Activated CD4-positive, alpha-beta T cell treated with anti-CD3 and anti-CD28 coated beads for 48 hours (primary cell): ENCODE measurements around the gene SLC28A1.
"Not testable (repeated sequence)": the region's sequence is repeated elsewhere in the genome, so short reads cannot be mapped to it uniquely, and the experiment has no call there.

ENCODE experiments used
- DNase-seq: peaks from one replicate; pipeline ENCODE4 v3.0.0-alpha.2; 2020

SLC28A1 gene

DNA sequence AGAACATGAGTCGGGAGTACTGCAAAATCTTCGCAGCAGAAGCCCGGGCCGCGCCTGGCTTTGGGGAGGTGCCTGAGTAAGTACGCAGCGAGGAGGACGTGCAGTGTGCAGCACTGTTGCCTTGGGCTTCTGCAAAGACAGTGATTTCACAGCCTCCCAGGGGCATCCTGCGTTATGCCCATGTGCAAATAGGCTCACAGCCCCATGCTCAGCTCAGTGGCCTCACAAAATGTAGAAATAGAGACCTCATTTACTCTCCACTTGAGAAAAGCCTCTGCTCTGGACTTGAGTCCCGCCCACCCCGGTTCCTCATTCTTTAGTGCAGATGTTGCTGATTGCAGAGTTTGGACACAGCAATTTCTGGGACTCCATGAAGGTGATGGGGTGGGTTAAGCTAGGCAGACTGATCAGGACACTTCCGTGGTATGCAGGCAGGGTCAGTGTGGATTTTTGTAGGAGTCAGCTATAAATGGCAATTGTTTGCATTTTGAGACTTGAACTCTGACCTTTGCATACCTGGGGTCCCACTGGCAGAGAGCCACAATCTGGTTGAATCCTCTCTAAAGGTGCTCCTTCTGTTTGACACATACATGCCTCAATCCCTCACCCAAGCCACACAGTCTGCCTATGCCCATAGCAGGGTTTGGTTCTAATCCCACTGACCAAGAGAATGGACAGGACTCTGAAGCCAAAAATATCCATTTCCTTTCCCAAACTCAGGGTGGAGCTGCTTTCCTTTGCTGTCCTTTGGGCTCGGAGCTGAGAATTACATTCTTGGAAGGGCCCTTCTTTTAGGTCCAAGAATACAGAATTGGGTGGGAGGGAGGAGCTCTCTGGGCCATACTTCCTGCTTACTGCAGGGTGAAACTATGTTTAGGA is 20.7 kb upstream of the SLC28A1 start:
- no peak for DNase-seq

DNA sequence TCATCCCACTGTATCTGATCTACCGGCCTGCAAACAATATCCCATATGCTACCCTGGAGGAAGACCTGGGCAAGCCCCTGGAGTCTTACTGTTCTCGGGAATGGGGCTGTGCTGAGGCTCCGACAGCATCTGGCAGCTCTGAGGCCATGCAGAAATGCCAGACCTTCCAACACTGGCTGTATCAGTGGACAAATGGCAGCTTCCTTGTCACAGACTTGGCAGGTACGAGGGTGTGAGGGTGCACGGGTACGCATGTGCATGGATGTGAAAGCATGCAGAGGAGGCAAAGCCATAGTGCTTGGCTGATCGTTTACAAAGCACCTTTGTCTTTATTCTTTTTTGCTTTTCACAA is 20.0 kb upstream of the SLC28A1 start:
- no peak for DNase-seq

DNA sequence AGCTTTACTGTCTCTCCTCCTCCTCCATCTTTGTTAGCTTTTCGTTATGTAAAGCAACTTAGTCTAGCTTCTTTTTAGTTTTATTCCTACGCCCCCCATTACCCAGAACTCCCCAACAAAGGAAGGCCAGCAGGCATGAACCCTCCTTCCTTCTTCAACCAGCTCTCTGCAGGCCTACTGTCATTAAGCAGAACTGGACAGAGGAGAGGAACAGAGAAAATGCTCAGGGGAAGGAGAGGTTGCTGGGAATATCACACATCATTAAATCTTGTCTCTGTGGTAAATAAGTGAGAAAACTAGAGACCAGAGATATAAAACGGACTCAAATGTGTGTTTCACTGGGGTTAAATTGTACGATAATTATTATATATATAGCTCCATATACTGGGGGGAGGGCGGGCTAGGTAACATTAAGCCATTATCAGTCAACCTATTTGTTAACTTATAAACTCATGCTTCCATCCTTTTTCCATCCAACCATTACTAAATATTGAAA is 19.3 kb upstream of the SLC28A1 start:
- DNase-seq: no peak

DNA sequence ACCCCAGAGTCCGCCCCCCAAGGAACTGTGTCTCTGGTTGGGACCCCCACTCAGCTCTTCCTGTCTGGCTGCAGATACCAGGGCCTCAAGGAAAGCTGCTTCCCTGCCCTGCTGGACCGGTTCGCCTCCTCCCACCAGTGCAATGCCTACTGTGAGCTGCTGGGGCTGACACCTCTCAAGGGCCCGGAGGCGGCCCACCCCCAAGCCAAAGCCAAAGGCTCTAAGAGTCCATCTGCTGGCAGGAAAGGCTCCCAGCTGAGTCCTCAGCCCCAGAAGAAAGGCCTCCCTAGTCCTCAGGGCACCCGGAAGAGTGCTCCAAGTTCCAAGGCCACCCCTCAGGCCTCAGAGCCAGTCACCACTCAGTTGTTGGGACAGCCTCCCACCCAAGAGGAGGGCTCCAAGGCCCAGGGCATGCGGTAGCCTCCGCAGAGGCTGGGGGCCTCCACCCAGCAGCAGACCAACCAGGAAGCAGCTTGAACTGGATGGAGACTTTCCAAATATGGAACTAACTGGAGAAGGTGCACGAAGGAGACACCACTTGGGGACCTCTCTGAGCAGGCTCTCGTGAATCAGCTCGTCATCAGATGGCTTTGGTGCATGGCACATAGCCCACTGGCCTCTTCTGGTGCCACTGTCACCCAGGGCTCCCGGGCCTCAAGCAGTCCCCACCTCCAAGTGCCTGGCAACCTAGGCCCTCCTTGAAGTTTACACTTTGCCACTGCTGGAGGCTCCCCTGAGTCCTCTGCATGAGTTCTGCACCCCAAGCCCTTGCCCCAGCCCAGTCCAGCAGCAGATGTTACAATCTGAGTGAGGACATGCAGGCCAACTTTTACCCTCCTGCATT is 16.2 kb upstream of the SLC28A1 start:
- DNase-seq: no peak

DNA sequence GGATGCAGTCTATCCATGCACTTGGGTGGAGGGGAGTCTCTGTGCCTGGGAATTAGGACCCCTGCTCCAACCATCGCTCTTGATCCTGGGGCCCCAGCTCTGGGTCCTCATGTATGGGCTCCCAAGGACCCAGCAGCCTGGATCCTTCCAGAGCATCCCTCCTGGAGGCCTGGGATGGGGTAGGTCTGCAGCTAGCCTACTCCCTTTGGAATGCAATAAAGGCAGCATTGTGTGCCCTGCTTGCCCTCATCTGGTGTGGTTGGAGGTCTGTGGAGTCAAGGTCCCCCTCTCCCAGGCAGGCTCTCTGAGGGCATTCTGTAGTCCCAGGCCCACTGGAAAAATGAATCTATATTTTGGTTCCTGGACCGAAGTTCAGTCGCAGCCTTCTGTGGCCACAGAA is 15.0 kb upstream of the SLC28A1 start:
- DNase-seq: no peak

DNA sequence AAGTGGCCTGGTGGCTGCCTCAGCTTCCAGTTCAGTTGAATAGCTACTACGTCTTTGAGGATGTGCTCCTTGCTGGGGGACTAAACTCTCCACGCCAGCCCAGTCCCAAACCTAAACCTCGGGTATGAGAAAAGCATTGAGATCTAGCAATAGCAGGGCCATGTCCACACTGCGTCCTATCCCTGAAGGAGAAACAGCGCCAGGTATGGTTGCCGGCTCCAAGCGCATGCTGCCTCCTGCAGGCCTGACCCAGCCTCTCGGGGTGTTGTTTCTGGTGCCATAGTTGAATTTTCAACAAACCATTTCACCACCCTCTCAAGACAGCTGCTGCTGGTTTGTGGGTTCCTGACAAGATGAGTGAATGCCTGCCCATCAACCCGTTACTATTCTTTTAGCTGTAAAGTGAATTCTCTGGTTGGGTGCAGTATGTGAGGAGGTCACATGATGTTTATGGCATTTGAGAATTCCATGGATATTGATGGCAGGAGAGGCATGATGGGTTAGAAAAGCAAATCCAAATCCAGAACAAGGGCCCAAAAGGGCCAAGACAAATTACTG is 13.0 kb upstream of the SLC28A1 start:
- DNase-seq: no peak

DNA sequence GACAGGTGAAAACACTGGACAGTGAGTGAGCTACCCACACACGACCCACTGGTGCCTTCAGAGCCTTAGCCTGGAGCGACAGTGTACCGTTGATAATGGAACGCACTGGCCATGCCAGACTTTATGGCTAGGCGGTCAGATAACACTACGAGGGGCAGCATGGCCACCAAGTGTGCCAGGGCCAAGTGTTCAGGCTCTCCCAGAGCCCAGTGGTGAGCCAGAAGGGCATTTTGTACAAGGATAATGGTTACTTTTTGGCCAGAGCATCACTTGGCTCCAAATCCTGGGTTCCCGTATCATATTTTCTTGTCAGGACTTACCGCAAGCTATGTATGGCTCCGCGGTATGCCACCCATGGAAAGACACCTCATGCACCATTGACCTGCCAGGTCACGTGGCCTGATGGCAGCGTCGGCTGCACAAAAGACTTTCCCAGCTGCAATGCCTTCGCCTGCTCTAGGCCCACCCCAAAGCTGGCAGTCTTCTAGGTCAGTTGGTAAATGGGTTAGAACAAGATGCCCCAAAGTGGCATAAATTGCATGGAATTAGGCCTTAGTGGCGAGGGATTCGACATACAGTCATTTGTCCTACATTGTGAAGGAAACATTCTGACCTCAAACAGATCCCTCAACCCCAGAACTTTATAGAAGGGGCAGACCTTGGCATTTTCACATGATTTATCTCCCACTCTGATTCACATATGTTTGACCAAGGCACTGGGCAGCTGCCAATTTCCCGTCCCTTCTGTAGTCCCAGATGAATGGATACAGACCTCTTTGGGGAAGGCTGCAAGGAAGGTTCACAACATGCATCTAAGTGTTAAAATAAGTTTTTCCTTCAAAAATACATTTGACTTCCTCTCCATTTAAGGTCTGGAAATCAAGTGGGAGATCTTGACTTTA is 12.2 kb upstream of the SLC28A1 start:
- DNase-seq: no peak

DNA sequence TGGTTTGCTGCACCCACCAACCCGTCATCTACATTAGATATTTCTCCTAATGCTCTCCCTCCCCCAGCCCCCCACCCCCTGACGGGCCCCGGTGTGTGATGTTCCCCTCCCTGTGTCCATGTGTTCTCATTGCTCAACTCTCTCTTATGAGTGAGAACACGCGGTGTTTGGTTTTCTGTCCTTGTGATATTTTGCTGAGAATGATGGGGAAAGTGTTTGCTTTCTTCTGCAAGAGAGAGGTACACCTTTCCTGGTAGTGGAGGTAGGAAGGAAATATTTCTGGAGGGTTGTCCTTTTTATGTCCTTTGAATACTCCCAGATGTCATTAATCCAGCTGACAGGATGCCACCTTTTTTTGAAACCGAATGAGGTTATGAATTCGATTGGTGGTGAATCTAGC is 10.5 kb upstream of the SLC28A1 start:
- no peak for DNase-seq

DNA sequence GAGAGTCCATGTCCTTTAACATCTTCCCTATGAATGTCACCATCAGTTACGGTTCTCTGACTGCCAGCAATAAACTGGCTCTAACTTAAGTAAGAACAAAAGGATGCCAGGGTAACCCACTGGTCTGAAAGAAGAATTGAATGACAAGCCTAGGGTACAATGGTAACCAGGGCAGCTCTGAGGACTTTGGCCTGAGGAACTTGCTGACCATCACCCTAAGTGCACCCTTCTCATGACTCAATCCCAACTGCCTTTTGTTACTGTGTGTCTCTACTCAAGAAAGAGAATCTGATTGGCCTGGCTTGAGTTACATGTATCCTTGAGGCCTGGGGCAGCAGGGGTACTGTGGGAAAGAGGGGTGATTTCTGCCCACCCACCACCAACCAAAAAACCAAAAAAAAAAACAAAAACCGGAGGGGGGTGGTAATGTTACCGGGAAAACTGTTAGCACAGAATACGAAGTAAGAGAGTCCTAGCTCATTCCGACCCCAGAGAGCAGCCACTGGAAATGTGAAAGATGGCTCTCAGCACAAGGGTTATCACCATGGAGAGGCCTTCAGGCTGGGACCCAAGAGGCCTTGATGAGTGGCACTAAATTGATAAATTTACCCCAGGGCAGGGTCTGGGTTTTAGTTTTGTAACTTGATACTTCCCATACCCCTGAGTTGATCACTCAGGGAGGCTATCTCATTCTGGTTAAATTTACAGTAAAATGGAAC is 9.3 kb upstream of the SLC28A1 start:
- no peak for DNase-seq

DNA sequence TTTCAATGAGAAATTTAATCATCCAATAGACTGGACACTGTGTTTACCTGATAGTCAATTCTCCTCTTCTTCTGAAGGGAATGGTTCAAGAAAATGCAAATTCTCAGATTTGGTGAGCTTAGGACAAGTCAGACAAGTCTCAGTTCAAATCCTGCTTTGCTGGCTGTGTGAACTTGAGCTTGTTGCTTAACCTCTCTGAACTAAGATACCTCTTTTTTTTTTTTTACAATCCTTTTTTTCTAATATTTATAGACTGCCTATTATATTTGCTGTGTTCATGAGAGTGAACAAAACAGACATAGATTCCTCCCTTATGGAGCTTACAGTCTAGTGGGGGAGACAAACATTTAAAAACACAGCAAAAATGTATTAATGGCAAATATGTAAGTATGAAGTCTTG is 8.2 kb upstream of the SLC28A1 start:
- no peak for DNase-seq

DNA sequence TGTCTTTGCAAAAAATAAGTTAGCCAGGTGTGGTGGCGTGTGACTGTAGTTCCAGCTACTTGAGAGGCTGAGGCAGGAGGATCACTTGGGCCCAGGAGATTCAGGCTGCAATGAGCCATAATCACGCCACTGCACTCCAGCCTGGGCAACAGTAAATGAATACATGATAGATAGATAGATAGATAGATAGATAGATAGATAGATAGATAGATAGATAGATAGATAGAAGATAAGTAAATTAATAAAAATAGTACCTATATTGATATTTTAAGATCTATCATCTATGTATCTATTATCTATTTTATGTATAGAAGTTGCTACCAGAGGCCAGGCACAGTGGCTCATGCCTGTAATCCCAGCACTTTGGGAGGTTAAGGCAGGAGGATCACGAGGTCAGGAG is 6.8 kb upstream of the SLC28A1 start:
- DNase-seq: not testable (repeated sequence)

DNA sequence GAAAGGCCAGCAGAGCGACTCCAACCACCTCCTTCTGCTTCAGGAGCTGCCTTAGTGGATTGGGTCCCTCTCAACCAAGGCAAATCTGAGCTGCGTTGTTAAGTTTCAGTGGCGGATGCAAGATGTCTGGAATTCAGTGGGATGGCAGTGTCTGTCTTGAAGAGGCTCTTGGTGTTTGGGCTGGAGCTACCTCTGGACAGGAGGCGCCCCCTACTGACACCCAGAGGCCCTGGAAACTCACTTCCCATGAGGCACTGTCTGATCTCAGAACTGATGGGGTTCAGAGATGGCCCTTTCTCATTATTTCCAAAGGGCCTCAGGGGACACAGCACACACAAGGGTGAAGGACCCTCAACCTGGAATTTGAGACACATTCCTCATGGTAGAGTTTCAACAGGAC is 6.0 kb upstream of the SLC28A1 start:
- peak; percentile 78 for DNase-seq

DNA sequence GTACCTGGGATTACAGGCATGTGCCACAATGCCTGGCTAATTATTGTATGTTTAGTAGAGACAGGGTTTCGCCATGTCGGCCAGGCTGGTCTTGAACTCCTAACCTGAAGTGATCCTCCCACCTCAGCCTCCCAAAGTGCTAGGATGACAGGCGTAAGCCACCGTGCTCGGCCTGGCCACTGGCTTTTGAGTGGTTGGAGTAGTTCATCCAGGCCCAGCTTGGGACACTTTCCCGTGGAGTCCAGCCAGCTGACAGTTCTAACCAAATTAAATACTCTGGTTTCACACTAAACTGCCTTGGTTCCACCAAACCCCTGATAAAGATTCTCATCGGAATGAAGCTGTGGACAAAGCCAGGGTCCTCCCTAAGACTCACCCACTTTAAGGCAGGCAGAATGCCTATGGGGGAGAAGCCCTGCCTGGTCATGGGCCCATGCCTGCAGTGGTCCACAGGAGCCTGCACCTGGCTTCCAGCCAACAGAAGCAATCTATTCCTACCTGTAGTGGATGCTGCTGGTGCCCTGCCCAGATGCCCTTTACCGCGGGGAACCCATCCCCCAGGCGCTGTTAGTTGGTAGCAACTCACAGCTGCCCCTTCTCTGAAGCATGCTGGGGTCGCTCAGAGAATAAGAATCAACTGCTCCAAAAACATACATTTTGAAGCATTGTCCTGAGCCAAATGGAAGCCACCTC is 5.2 kb upstream of the SLC28A1 start:
- DNase-seq: no peak

DNA sequence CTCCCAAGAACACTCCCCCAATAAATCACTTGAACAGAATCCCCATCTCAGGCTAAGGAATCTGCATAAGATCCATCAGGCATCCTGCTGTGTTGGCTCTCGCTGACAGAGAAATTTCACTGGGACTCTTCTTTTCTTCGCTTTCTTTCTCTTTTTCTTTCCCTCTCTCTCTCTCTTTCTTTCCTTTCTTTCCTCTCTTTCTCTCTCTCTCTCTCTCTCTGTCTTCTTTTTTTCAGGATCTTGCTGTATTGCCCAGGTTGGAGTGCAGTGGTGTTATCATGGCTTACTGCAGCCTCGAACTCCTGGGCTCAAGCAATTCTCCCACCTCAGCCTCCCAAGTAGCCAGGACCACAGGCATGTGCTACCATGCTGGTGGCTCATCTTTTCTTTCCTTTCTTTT is 4.5 kb upstream of the SLC28A1 start:
- DNase-seq: no peak

DNA sequence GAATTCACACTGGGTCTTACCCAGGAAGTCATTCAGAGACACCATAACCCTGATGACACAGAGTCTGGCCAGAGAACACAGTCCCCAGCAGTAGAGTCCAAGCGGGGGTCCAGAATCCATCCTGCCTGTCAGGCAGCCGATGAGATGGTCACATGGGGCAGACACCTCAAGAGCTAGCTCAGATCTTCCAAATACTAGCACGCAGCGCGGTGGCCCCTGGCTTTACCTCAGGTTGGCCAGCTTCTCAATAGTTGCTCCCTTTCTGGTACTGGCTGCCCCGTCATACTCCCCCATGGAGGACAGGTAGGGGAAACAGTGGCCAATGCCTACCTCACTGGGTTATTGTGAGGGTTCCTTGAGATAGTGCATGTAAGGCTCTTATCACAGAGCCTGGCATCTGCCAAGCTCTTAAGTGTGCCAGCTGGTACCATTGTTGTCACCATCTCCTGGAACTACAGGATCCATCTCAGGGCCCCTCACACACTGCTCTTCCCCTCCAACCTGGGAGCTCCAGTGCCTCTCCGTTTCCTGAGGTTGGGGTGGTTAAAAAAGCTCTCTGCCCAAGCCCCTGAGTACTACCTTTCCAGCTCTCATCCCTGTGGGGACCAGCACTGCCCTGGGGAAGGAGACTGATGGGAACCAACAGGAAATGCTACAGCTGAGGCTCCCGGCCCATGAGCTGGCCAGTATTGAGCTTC is 3.5 kb upstream of the SLC28A1 start:
- DNase-seq: no peak

DNA sequence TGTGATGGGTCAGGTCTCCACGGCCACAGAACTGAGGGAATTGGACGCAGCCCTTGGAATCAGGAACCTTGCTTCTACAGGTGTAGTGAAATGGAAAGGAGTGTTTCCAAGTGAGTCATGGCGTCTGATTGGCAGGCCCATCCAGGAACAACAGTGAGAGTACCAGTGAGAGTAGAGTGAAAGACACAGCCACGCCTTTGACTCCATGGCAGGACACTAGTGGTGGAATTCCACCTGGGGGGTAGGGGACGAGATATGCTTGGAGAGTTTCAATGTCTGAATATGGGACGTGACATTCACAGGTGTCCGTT is 3.0 kb upstream of the SLC28A1 start:
- no peak for DNase-seq

DNA sequence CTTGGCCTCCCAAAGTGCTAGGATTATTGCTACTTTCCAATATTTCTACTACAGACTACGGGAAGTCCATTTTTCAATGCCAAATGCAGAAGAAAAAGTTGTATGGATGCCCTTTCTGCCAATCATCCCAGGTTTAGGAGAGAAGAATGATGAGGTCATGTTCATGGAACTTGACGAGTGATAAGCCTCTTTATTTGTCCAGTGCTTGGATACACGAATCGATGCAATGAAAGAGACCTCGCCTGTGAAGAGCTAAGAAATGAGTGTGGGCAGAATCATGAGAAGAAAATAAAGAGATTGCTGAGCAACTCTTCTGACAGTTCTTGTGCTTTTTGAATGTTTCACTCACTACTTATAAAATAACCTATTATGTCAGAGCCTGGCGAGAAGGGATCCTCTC is 996 bp upstream of the SLC28A1 start:
- DNase-seq: no peak

DNA sequence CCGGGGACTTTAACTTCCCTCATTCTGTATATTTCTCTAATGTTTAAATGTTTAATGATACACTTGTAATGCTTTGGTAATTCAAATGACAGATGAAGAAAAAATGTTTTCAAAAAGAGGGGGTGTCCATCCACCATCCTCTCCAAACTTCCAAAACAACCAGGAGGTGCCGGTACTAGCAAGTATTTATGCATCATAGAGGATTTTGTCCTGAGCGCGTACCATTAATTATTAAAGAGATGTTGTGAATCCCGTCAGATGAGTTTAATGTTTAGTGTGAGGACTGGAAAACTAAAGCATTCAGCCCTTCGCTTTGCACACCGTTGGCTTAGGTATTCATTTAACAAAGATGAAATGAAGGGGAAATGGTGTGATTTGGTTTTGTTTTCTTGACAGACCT is 1.3 kb downstream of the SLC28A1 start:
- DNase-seq: no peak

DNA sequence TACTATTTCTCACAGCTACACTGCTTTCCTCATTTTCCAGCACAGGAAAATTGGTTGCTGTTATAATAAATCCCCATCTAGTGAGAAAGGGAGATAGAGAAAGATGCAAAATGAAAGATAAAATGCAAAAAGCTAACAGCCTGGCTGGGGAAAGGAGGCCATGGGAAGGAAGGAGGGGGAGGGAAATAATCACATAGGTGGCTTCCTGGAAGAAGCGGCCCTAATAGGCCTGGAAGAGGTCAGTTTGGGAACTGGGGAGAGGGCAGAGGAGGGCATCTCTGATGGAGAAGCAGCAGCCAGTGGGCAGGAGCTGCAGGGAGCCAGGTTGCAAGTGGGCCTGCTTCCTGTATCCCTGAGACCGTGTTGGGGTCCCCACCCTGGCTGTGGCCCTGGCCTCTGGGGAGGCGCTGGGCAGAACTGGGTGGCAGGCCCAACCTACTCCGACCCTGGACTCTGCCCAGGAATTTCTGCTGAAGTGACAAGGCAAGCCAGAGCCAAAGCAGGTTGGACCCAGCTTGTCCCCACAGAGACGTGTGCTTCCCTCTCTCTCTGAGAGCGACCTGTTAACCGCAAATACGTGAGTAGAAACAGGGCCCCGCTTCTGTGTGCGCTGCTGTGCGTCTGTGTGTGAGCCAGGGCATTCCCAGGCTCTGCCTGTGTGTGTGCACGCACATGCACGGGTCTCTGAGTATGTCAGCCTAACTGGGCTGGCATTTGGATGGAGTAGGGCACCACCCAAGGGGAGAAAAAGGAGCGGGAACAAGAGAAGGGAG is 1.9 kb downstream of the SLC28A1 start:
- no peak for DNase-seq

DNA sequence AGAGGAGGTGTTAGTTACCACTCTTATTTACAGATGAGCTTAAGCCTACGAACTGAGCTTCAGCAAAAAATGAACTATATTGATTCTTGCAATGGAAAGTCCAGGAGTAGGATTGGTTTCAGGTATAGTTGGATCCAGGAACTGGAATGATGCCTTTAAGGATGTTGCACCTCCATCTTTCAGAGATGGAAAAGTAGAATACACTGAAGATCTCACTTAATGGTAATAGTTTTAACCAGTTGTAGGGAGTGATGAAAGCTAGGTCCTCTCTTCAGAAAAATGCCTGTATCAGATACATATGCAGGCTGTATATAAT is 2.5 kb downstream of the SLC28A1 start:
- no peak for DNase-seq
